Endothelial cell of umbilical vein (primary cell): ENCODE measurements around the gene RSRC1. TPM values are rescaled to one million over a fixed set of nuclear protein-coding genes. Genes with fewer than 3 reads are reported as not detected.

Experiments
- BruUV-seq: library from RNA; stranded (reverse); fragments of 400-500 nt; replicated peaks from 2 replicates; lab custom pipeline; 2021; lab: Mats Ljungman, UMichigan
- CTCF ChIA-PET: fragments of 300-600, 350-600 bp; sonication (Branson Sonifier 250); formaldehyde crosslinking; loops from one replicate; lab custom pipeline; 2021; ENCODE audit warnings: antibody characterized with exemption, inconsistent platforms; lab: Charles Lee
- POLR2A ChIA-PET: fragments of 300-600, 350-600 bp; sonication (Branson Sonifier 250); formaldehyde crosslinking; loops from one replicate; lab custom pipeline; 2021; ENCODE audit warnings: antibody characterized with exemption, inconsistent platforms; lab: Charles Lee
- DNase-seq: peaks from one replicate; pipeline ENCODE4 v3.0.0-alpha.2; 2011; ENCODE audit warnings: low read depth, low spot score
- FAIRE-seq: peaks from 2 replicates; lab custom pipeline; 2011; peaks lifted over from hg19 to GRCh38; lab: Jason Lieb, UNC
- H2AFZ ChIP-seq: 2 replicates; pipeline ENCODE4 v1.6.0; 2012; ENCODE audit warnings: low read depth, low read length, control low read depth, inconsistent platforms
- H3K27ac ChIP-seq: 2 replicates; pipeline ENCODE4 v1.5.1; 2011; ENCODE audit warnings: low read depth, mild to moderate bottlenecking, control low read depth, low read length, moderate library complexity; ENCODE audit not compliant: insufficient read depth
- H3K27me3 ChIP-seq, 2 experiments: 2 replicates each; pipeline versions ENCODE4 v1.6.0 to v1.6.1; 2011; ENCODE audit warnings: low read length in 2 of 2, mixed read lengths in 1 of 2; ENCODE audit not compliant: control insufficient read depth in 2 of 2, insufficient read depth in 2 of 2
- H3K36me3 ChIP-seq, 2 experiments: 2 replicates in 1 of 2; 3 replicates in 1 of 2; pipeline ENCODE4 v1.5.1; 2011; ENCODE audit warnings: low read length in 2 of 2, mild to moderate bottlenecking in 1 of 2, moderate library complexity in 1 of 2; ENCODE audit not compliant: control insufficient read depth in 2 of 2, insufficient read depth in 2 of 2; ENCODE audit errors: extremely low read depth in 1 of 2
- H3K4me1 ChIP-seq: 3 replicates; pipeline ENCODE4 v1.5.1; 2011; ENCODE audit warnings: mild to moderate bottlenecking, low read length; ENCODE audit not compliant: control insufficient read depth, insufficient read depth; ENCODE audit errors: extremely low read depth
- H3K4me2 ChIP-seq: 2 replicates; pipeline ENCODE4 v1.6.1; 2011; ENCODE audit warnings: low read length, control low read depth, mixed read lengths; ENCODE audit not compliant: insufficient read depth
- H3K4me3 ChIP-seq, 3 experiments: fragments of 200-600 bp in 1 of 3; sonication (generic), shearing (Covaris generic) in 1 of 3; replicated peaks in 1 of 3; 2 replicates each; pipeline ENCODE4 v1.5.1; 2011 to 2016; ENCODE audit warnings: control low read depth in 3 of 3, low read length in 3 of 3, mild to moderate bottlenecking in 2 of 3, inconsistent platforms in 1 of 3, low read depth in 1 of 3, moderate library complexity in 1 of 3; ENCODE audit not compliant: insufficient read depth in 1 of 3
- H3K79me2 ChIP-seq: 2 replicates; pipeline ENCODE4 v1.6.0; 2012; ENCODE audit warnings: low read length, inconsistent platforms; ENCODE audit not compliant: control insufficient read depth, insufficient read depth
- H3K9ac ChIP-seq: replicated peaks from 2 replicates; pipeline ENCODE3; 2011; ENCODE audit warnings: low read length, control low read depth; ENCODE audit not compliant: insufficient read depth; ENCODE audit errors: extremely low read depth
- H3K9me1 ChIP-seq: replicated peaks from 3 replicates; pipeline ENCODE4 v1.6.0; 2011; ENCODE audit warnings: mild to moderate bottlenecking, low read length; ENCODE audit not compliant: control insufficient read depth, insufficient read depth; ENCODE audit errors: extremely low read depth
- H3K9me3 ChIP-seq: replicated peaks from 2 replicates; pipeline ENCODE4 v1.5.1; 2012; ENCODE audit warnings: low read length, inconsistent platforms; ENCODE audit not compliant: control insufficient read depth, insufficient read depth
- H4K20me1 ChIP-seq: replicated peaks from 2 replicates; pipeline ENCODE3; 2011; ENCODE audit warnings: mild to moderate bottlenecking, low read length; ENCODE audit not compliant: control insufficient read depth, insufficient read depth; ENCODE audit errors: extremely low read depth
- CTCF ChIP-seq, 2 donors: IDR thresholded peaks; 1 replicate in 1 of 2; 2 replicates in 1 of 2; pipeline ENCODE4 v1.5.1; 2011; ENCODE audit warnings: low read length in 2 of 2, mild to moderate bottlenecking in 2 of 2, moderate library complexity in 2 of 2, control low read depth in 1 of 2, inconsistent platforms in 1 of 2, low read depth in 1 of 2; ENCODE audit not compliant: insufficient read depth in 1 of 2; ENCODE audit errors: extremely low read depth in 1 of 2
- EZH2 ChIP-seq: IDR thresholded peaks from 2 replicates; pipeline ENCODE4 v1.6.1; 2012; ENCODE audit warnings: borderline replicate concordance, low read depth, mild to moderate bottlenecking, moderate library complexity, low read length, inconsistent platforms; ENCODE audit not compliant: severe bottlenecking
- FOS ChIP-seq: IDR thresholded peaks from 2 replicates; pipeline ENCODE4 v1.6.1; 2011; ENCODE audit warnings: mild to moderate bottlenecking, low read length, moderate library complexity, borderline replicate concordance; ENCODE audit not compliant: insufficient read depth
- GATA2 ChIP-seq: IDR thresholded peaks from 2 replicates; pipeline ENCODE4 v1.7.0; 2011; ENCODE audit warnings: low read depth, mild to moderate bottlenecking, moderate library complexity, mixed read lengths, low read length; ENCODE audit not compliant: insufficient read length, insufficient read depth
- JUN ChIP-seq: IDR thresholded peaks from 2 replicates; pipeline ENCODE4 v1.6.1; 2011; ENCODE audit warnings: borderline replicate concordance, low read depth; ENCODE audit not compliant: insufficient read length, insufficient read depth
- MYC ChIP-seq: IDR thresholded peaks from one replicate; pipeline ENCODE4 v1.6.1; 2011; ENCODE audit warnings: mild to moderate bottlenecking, low read depth, low read length
- POLR2A ChIP-seq: IDR thresholded peaks from 2 replicates; pipeline ENCODE4 v1.6.1; 2012; ENCODE audit warnings: low read depth, mild to moderate bottlenecking, control low read depth, low read length
- POLR2AphosphoS5 ChIP-seq: IDR thresholded peaks from 2 replicates; pipeline ENCODE4 v1.6.1; 2012; ENCODE audit warnings: low read depth, mild to moderate bottlenecking, control low read depth, low read length, moderate library complexity; ENCODE audit not compliant: insufficient read depth
- dilution Hi-C: fragments of 300-500 bp; cut with MboI; formaldehyde crosslinking; loops from one replicate; pipeline ENCODE4 v1.15.0; 2019; ENCODE audit warnings: low sequenced_read_pairs; ENCODE audit not compliant: extremely low pct_ligation_motif_present
- intact Hi-C: fragments of 100-400 bp; cut with micrococcal nuclease; formaldehyde crosslinking; loops from one replicate; pipeline ENCODE4 v1.10.0; 2022
- polyA plus RNA-seq, 4 experiments: library from polyadenylated mRNA; depleted of rRNA in 3 of 4; stranded (reverse) in 3 of 4; unstranded in 1 of 4; fragments of >200 nt; gene quantifications; 2 replicates each; pipeline versions ENCODE4 v1.2.1 to v1.2.3, GENCODE V29; 2011 to 2012; ENCODE audit warnings: missing spikeins in 1 of 4
- total RNA-seq: library from RNA; stranded (reverse); gene quantifications from 2 replicates; pipeline ENCODE4 v1.2.3, GENCODE V29; 2021
- TF ChIP-seq, protein P1 (sequence below): IDR thresholded peaks from 2 replicates; pipeline ENCODE4 v1.6.1; 2011; ENCODE audit not compliant: insufficient read depth, insufficient read length

The RSRC1 gene
- total and polyA plus RNA-seq, 2 donors (not counting 3 experiments of a cell fraction or from before 2014, with no cell fraction given), result 1.8 to 25.4 TPM

DNA sequence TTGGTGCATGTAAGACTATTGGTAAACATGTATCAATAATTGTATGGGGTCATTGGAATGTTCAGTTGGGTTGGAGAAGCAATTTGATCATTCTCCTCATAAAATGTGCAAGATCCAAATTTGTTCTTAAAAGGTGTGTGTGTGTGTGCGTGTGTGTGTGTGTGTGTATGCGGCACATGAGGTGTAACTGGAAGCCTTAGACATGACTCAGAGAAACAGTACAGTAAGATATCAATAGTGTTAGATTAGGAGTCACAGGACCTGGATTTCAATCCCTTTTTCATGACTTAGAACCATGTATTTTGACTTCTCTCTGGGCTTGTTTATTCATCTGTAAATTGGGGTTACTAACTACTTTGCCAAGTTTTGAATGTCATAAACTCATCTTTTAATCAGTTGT, 38.3 kb downstream of the RSRC1 start:
- no TSS peak for BruUV-seq
- dilution Hi-C loops, result no loop called here

More for the DNA sequence above, 38.3 kb downstream of the RSRC1 start:
- H3K36me3 ChIP-seq, result no peaks in the 10 kb centered on the region
- H3K9me3 ChIP-seq, result no peaks in the 10 kb centered on the region
- DNase-seq (no peak), FAIRE-seq (no peak)
- H3K27ac ChIP-seq, result no peak overlapping the region
- intact Hi-C loops, result no loop called here
- ChIA-PET CTCF (interaction anchor here (0.8 kb wide), 1 partner anchor 11 kb away, joined by 3 read pairs; no protein-coding TSS in a partner anchor), POLR2A (no interaction called here)
- H3K4me3 ChIP-seq, result no peak overlapping the region
- no peaks in the 10 kb centered on the region for H3K9me1 ChIP-seq
- H3K4me2 ChIP-seq, result no peak overlapping the region
- H3K9ac ChIP-seq, result no peak overlapping the region
- peaks cover 2% of the 10 kb centered on the region for H3K4me1 ChIP-seq
- no peaks in the 10 kb centered on the region for H3K79me2 ChIP-seq
- no peak overlapping the region for H2AFZ ChIP-seq
- H3K27me3 ChIP-seq, result no peaks in the 10 kb centered on the region
- no peaks in the 10 kb centered on the region for H4K20me1 ChIP-seq
- TF ChIP-seq, protein P1, sequence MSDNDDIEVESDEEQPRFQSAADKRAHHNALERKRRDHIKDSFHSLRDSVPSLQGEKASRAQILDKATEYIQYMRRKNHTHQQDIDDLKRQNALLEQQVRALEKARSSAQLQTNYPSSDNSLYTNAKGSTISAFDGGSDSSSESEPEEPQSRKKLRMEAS, result no peak
- TF ChIP-seq FOS (no peak), EZH2 (no peak), POLR2AphosphoS5 (no peak), JUN (no peak), POLR2A (no peak), CTCF (IDR thresholded peaks at IDR 0.05; ENCODE audit: extremely low read depth in 1 of 2, insufficient read depth in 1 of 2, low read depth in 1 of 2, low read length in 2 of 2) (no peak), MYC (no peak), GATA2 (no peak)
